Esophagus (tissue), 2 donors: Measurements from ENCODE around the gene RPS19BP1. TPM values are rescaled to one million over a fixed set of nuclear protein-coding genes. Genes with fewer than 3 reads are reported as not detected.

ENCODE experiments used
- H3K27ac ChIP-seq, 2 donors: one replicate each; pipeline ENCODE4 v1.5.1; 2013; ENCODE audit warnings: low read depth in 2 of 2, mild to moderate bottlenecking in 2 of 2, inconsistent platforms in 1 of 2, low read length in 1 of 2, moderate library complexity in 1 of 2
- H3K27me3 ChIP-seq, 2 donors: one replicate each; pipeline ENCODE4 v1.6.1; 2013; ENCODE audit warnings: low read length in 2 of 2, control low read depth in 1 of 2, mild to moderate bottlenecking in 1 of 2; ENCODE audit not compliant: insufficient read depth in 2 of 2, control insufficient read depth in 1 of 2
- H3K36me3 ChIP-seq, 2 donors: one replicate each; pipeline ENCODE4 v1.6.1; 2013; ENCODE audit warnings: low read length in 1 of 2; ENCODE audit not compliant: control insufficient read depth in 2 of 2, insufficient read depth in 2 of 2
- H3K4me1 ChIP-seq, 2 donors: one replicate each; pipeline ENCODE4 v1.6.1; 2013; ENCODE audit warnings: low read length in 1 of 2; ENCODE audit not compliant: control insufficient read depth in 2 of 2, insufficient read depth in 2 of 2
- H3K4me3 ChIP-seq, 2 donors: one replicate each; pipeline ENCODE4 v1.5.1; 2013; ENCODE audit warnings: low read length in 2 of 2, mild to moderate bottlenecking in 2 of 2, low read depth in 1 of 2, moderate library complexity in 1 of 2
- H3K9me3 ChIP-seq, 2 donors: one replicate each; pipeline ENCODE4 v1.6.1; 2013; ENCODE audit warnings: mild to moderate bottlenecking in 2 of 2, low read depth in 1 of 2, low read length in 1 of 2, moderate library complexity in 1 of 2; ENCODE audit not compliant: control insufficient read depth in 2 of 2, insufficient read depth in 1 of 2
- WGBS, 2 donors: extraction: QIAGEN DNeasy Blood & Tissue Kit; methylation state at CpG; one replicate each; pipeline ENCODE4 v1.1.7; 2013; 5-methylcytosine and 5-hydroxymethylcytosine counted together
- polyA plus RNA-seq, 2 donors: library from polyadenylated mRNA; stranded (reverse); fragments of 200-250 nt; gene quantifications; one replicate each; pipeline ENCODE4 v1.2.3, GENCODE V29; 2013
- donor health status: healthy with polysubstance abuse.
- donor health status: Bipolar disorder and iron deficiency.

Gene RPS19BP1
- polyA plus RNA-seq, 2 donors = 94.0 to 116 TPM

- H3K27me3 ChIP-seq = no peaks in the 10 kb centered on the region
- H3K36me3 ChIP-seq = peaks cover 8 to 19% of the 10 kb centered on the region in 2 donors
- no peak overlapping the region for H3K4me3 ChIP-seq
- H3K27ac ChIP-seq = no peak overlapping the region
- 91 to 93% methylated on average over 16 of the region's 16 CpGs for WGBS, 2 donors
- H3K4me1 ChIP-seq = peaks cover 5 to 16% of the 10 kb centered on the region in 2 donors
- no peaks in the 10 kb centered on the region for H3K9me3 ChIP-seq
These were observed 28.5 kb downstream of the RPS19BP1 start for GRCh38 chr22:39504071-39504470.

- peaks cover 8 to 18% of the 10 kb centered on the region in 2 donors for H3K36me3 ChIP-seq
- 52 to 58% methylated on average over 6 of the region's 6 CpGs for WGBS, 2 donors
- peak overlapping the region in 1 of 2 donors; percentile 96 for H3K4me3 ChIP-seq
- peaks cover 5 to 16% of the 10 kb centered on the region in 2 donors for H3K4me1 ChIP-seq
- no peak overlapping the region for H3K27ac ChIP-seq
- no peaks in the 10 kb centered on the region for H3K27me3 ChIP-seq
- H3K9me3 ChIP-seq = no peaks in the 10 kb centered on the region
These were observed 28.9 kb downstream of the RPS19BP1 start for GRCh38 chr22:39503630-39504029.

- no peaks in the 10 kb centered on the region for H3K27me3 ChIP-seq
- peaks cover 5 to 16% of the 10 kb centered on the region in 2 donors for H3K4me1 ChIP-seq
- no peaks in the 10 kb centered on the region for H3K9me3 ChIP-seq
- H3K36me3 ChIP-seq = peaks cover 5 to 16% of the 10 kb centered on the region in 2 donors
- WGBS, 2 donors = 7 to 8% methylated on average over 18 of the region's 18 CpGs
- H3K4me3 ChIP-seq = peak overlapping the region; percentile 82 to 96
- peak overlapping the region; percentile 51 to 95 for H3K27ac ChIP-seq
These were observed 29.6 kb downstream of the RPS19BP1 start for GRCh38 chr22:39502789-39503409.

GRCh38 chr22:39502109-39502788, 30.3 kb downstream of the RPS19BP1 start, which contains the start of gene MIEF1:
MIEF1 (plus strand) TSS chr22:39502290; CDS start chr22:39511295, 9,005 bp downstream.
- Histone ChIP-seq H3K36me3 (peaks cover 5 to 16% of the 10 kb centered on the region in 2 donors), H3K4me3 (peak within 1 kb of the TSS; percentile 82 to 96), H3K4me1 (peaks cover 5 to 16% of the 10 kb centered on the region in 2 donors), H3K27ac (peak within 1 kb of the TSS; percentile 88 to 95), H3K27me3 (no peaks in the 10 kb centered on the region), H3K9me3 (no peaks in the 10 kb centered on the region)
- WGBS, 2 donors = 1% methylated on average over 45 to 58 of the region's 58 CpGs

GRCh38 chr22:39501644-39502108, 30.9 kb downstream of the RPS19BP1 start:
- Histone ChIP-seq H3K4me1 (peaks cover 5 to 16% of the 10 kb centered on the region in 2 donors), H3K4me3 (peak overlapping the region; percentile 82 to 96), H3K27ac (peak overlapping the region; percentile 88 to 95), H3K36me3 (peaks cover 5 to 14% of the 10 kb centered on the region in 2 donors), H3K9me3 (no peaks in the 10 kb centered on the region), H3K27me3 (no peaks in the 10 kb centered on the region)
- WGBS, 2 donors = 31% methylated on average over 12 to 13 of the region's 13 CpGs

GRCh38 chr22:39500101-39500500, 32.4 kb downstream of the RPS19BP1 start:
- 86 to 90% methylated on average over 6 of the region's 6 CpGs for WGBS, 2 donors
- peaks cover 5 to 18% of the 10 kb centered on the region in 2 donors for H3K4me1 ChIP-seq
- no peak overlapping the region for H3K27ac ChIP-seq

GRCh38 chr22:39498802-39499201, 33.7 kb downstream of the RPS19BP1 start:
- Histone ChIP-seq H3K9me3 (no peaks in the 10 kb centered on the region), H3K4me3 (no peak overlapping the region), H3K4me1 (peaks cover 3 to 18% of the 10 kb centered on the region in 2 donors), H3K36me3 (no peaks in the 10 kb centered on the region), H3K27ac (no peak overlapping the region), H3K27me3 (no peaks in the 10 kb centered on the region)
- WGBS, 2 donors = 61 to 62% methylated on average over 3 of the region's 3 CpGs

More at GRCh38 chr22:39500101-39500500, 32.4 kb downstream of the RPS19BP1 start:
- no peak overlapping the region for H3K4me3 ChIP-seq
- no peaks in the 10 kb centered on the region for H3K9me3 ChIP-seq
- peaks cover 0 to 6% of the 10 kb centered on the region in 2 donors for H3K36me3 ChIP-seq
- no peaks in the 10 kb centered on the region for H3K27me3 ChIP-seq

GRCh38 chr22:39498368-39498767, 34.2 kb downstream of the RPS19BP1 start:
- Histone ChIP-seq H3K36me3 (no peaks in the 10 kb centered on the region), H3K27ac (peak overlapping the region in 1 of 2 donors; percentile 56), H3K4me1 (peaks cover 3 to 16% of the 10 kb centered on the region in 2 donors), H3K9me3 (no peaks in the 10 kb centered on the region), H3K27me3 (no peaks in the 10 kb centered on the region), H3K4me3 (no peak overlapping the region)
- 25 to 37% methylated on average over 2 of the region's 2 CpGs for WGBS, 2 donors

GRCh38 chr22:39497429-39497828, 35.1 kb downstream of the RPS19BP1 start:
- Histone ChIP-seq H3K4me3 (no peak overlapping the region), H3K36me3 (no peaks in the 10 kb centered on the region), H3K27ac (no peak overlapping the region), H3K4me1 (peaks cover 0 to 13% of the 10 kb centered on the region in 2 donors), H3K27me3 (no peaks in the 10 kb centered on the region), H3K9me3 (no peaks in the 10 kb centered on the region)
- WGBS, 2 donors = 79 to 80% methylated on average over 8 of the region's 8 CpGs
